GM18907 (cell line): ENCODE results near the gene HOXA10.

ENCODE experiments used
- ATAC-seq: cut with Tn5 transposase; IDR thresholded peaks from one replicate; pipeline ENCODE4 v1.9.1; 2021; ENCODE audit warnings: mild to moderate bottlenecking, moderate library complexity; ENCODE audit not compliant: unreplicated experiment

HOXA10 gene

GRCh38 chr7:27180431-27181420 is 6.6 kb upstream of the HOXA10 start:
- no peak for ATAC-seq

- no peak for ATAC-seq
These were observed 5.6 kb upstream of the HOXA10 start for GRCh38 chr7:27179503-27180430.

- no peak for ATAC-seq
These were observed 4.9 kb upstream of the HOXA10 start for GRCh38 chr7:27179030-27179429.

- no peak for ATAC-seq
These were observed 4.2 kb upstream of the HOXA10 start for GRCh38 chr7:27178366-27178765.

GRCh38 chr7:27177795-27178320 is 3.7 kb upstream of the HOXA10 start:
- ATAC-seq = no peak

- no peak for ATAC-seq
These were observed 3.1 kb upstream of the HOXA10 start for GRCh38 chr7:27176962-27177794.

GRCh38 chr7:27176524-27176845 is 2.4 kb upstream of the HOXA10 start:
- no peak for ATAC-seq

- ATAC-seq = no peak
These were observed 1.8 kb upstream of the HOXA10 start for GRCh38 chr7:27175626-27176523.

- ATAC-seq = no peak
These were observed 930 bp upstream of the HOXA10 start for GRCh38 chr7:27174874-27175625.

GRCh38 chr7:27173511-27173955 is 587 bp downstream of the HOXA10 start:
- no peak for ATAC-seq

GRCh38 chr7:27172823-27173510 is 1.2 kb downstream of the HOXA10 start:
- ATAC-seq = no peak

- ATAC-seq = no peak
These were observed 1.8 kb downstream of the HOXA10 start for GRCh38 chr7:27172315-27172774.

- ATAC-seq = no peak
These were observed 2.3 kb downstream of the HOXA10 start for GRCh38 chr7:27171637-27172314.

GRCh38 chr7:27171325-27171636 is 2.8 kb downstream of the HOXA10 start:
- no peak for ATAC-seq

- no peak for ATAC-seq
These were observed 3.4 kb downstream of the HOXA10 start for GRCh38 chr7:27170426-27171324.

GRCh38 chr7:27169658-27170425 is 4.3 kb downstream of the HOXA10 start:
- no peak for ATAC-seq
